HCT116 (cell line): ENCODE data around the gene BLTP3A.

Experiments used
- CTCF ChIP-seq, 3 experiments: fragments of 200-600 bp in 1 of 3; sonication (generic) in 1 of 3; IDR thresholded peaks in 2 of 3; conservative IDR thresholded peaks in 1 of 3; 2 replicates each; pipeline ENCODE4 v1.5.1; 2012 to 2017; ENCODE audit warnings: low read depth in 2 of 3, low read length in 2 of 3, antibody characterized with exemption in 1 of 3, borderline replicate concordance in 1 of 3, control low read depth in 1 of 3, mild to moderate bottlenecking in 1 of 3, mixed read lengths in 1 of 3, mixed run types in 1 of 3, moderate library complexity in 1 of 3; ENCODE audit not compliant: insufficient read depth in 1 of 3
- EZH2 ChIP-seq: fragments of 200-600 bp; sonication (generic); IDR thresholded peaks from 2 replicates; pipeline ENCODE4 v1.6.1; 2017; ENCODE audit warnings: antibody characterized with exemption, mixed run types
- EZH2phosphoT487 ChIP-seq: fragments of 200-600 bp; IDR thresholded peaks from 2 replicates; pipeline ENCODE4 v1.6.1; 2018; ENCODE audit warnings: antibody characterized with exemption, borderline replicate concordance
- POLR2A ChIP-seq: IDR thresholded peaks from 2 replicates; pipeline ENCODE4 v1.7.0; 2011; ENCODE audit warnings: borderline replicate concordance; ENCODE audit not compliant: insufficient read depth, insufficient read length; ENCODE audit errors: extremely low read depth

GRCh38 chr6:34742094-34742493 is 49.8 kb upstream of the BLTP3A start:
- TF ChIP-seq EZH2phosphoT487 (no peak), CTCF (IDR thresholded peaks at IDR 0.05 in 2 of 3, conservative IDR thresholded peaks at IDR 0.05 in 1 of 3; ENCODE audit: borderline replicate concordance in 1 of 3, insufficient read depth in 1 of 3, low read depth in 2 of 3, low read length in 2 of 3) (no peak), EZH2 (no peak), POLR2A (no peak)
